NCI-H1105 treated with DMSO at 0.1 percent for 48 hours (cell line): ENCODE measurements around the gene KRT7.
A peak's percentile ranks its signal among the peaks of the same experiment; 100 is the strongest.

Experiments used
- DNase-seq: peaks from one replicate; lab custom pipeline; 2025; lab: John Stamatoyannopoulos, UW

Gene KRT7

GRCh38 chr12:52199294-52199919, 33.6 kb upstream of the KRT7 start:
- DNase-seq = no peak

GRCh38 chr12:52200086-52200780, 32.8 kb upstream of the KRT7 start:
- DNase-seq = no peak

GRCh38 chr12:52200781-52201450, 32.1 kb upstream of the KRT7 start:
- no peak for DNase-seq

- DNase-seq = no peak
These were observed 31.6 kb upstream of the KRT7 start for GRCh38 chr12:52201451-52201839.

GRCh38 chr12:52202361-52203078, 30.5 kb upstream of the KRT7 start:
- DNase-seq = no peak

GRCh38 chr12:52203079-52203921, 29.7 kb upstream of the KRT7 start:
- DNase-seq = peak; percentile 13

GRCh38 chr12:52204095-52204930, 28.7 kb upstream of the KRT7 start:
- DNase-seq = no peak

- DNase-seq = no peak
These were observed 28.0 kb upstream of the KRT7 start for GRCh38 chr12:52204931-52205505.

GRCh38 chr12:52205612-52206303, 27.3 kb upstream of the KRT7 start:
- no peak for DNase-seq

GRCh38 chr12:52206304-52207040, 26.6 kb upstream of the KRT7 start:
- DNase-seq = no peak

- DNase-seq = no peak
These were observed 25.9 kb upstream of the KRT7 start for GRCh38 chr12:52207106-52207505.

GRCh38 chr12:52207895-52208294, 25.1 kb upstream of the KRT7 start:
- DNase-seq = peak; percentile 59

GRCh38 chr12:52208424-52209165, 24.4 kb upstream of the KRT7 start:
- no peak for DNase-seq

- DNase-seq = no peak
These were observed 23.7 kb upstream of the KRT7 start for GRCh38 chr12:52209321-52209720.

- no peak for DNase-seq
These were observed 22.7 kb upstream of the KRT7 start for GRCh38 chr12:52210186-52210924.

- DNase-seq = no peak
These were observed 22.0 kb upstream of the KRT7 start for GRCh38 chr12:52210925-52211650.
